ENCODE results near the gene TMEM232.

Gene TMEM232

GRCh38 chr5:110572729-110573128, 153.7 kb downstream of the TMEM232 start:
- Histone ChIP-seq H3K27ac (no peak overlapping the region), H3K9me3 (ENCODE audit: control insufficient read depth, low read length) (no peaks in the 10 kb centered on the region), H3K79me2 (no peaks in the 10 kb centered on the region), H3K4me1 (no peaks in the 10 kb centered on the region), H3K36me3 (ENCODE audit: control insufficient read depth, insufficient read depth, low read length) (no peaks in the 10 kb centered on the region), H3K27me3 (ENCODE audit: control insufficient read depth, insufficient read depth, low read length) (no peaks in the 10 kb centered on the region), H2AFZ (no peak overlapping the region), H3K9ac (no peak overlapping the region), H3K4me2 (ENCODE audit: low read length) (no peak overlapping the region), H3K4me3 (ENCODE audit: low read depth, low read length) (no peak overlapping the region)
- TF ChIP-seq, protein P1, sequence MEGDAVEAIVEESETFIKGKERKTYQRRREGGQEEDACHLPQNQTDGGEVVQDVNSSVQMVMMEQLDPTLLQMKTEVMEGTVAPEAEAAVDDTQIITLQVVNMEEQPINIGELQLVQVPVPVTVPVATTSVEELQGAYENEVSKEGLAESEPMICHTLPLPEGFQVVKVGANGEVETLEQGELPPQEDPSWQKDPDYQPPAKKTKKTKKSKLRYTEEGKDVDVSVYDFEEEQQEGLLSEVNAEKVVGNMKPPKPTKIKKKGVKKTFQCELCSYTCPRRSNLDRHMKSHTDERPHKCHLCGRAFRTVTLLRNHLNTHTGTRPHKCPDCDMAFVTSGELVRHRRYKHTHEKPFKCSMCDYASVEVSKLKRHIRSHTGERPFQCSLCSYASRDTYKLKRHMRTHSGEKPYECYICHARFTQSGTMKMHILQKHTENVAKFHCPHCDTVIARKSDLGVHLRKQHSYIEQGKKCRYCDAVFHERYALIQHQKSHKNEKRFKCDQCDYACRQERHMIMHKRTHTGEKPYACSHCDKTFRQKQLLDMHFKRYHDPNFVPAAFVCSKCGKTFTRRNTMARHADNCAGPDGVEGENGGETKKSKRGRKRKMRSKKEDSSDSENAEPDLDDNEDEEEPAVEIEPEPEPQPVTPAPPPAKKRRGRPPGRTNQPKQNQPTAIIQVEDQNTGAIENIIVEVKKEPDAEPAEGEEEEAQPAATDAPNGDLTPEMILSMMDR (IDR thresholded peaks at IDR 0.05): no peak

DNA sequence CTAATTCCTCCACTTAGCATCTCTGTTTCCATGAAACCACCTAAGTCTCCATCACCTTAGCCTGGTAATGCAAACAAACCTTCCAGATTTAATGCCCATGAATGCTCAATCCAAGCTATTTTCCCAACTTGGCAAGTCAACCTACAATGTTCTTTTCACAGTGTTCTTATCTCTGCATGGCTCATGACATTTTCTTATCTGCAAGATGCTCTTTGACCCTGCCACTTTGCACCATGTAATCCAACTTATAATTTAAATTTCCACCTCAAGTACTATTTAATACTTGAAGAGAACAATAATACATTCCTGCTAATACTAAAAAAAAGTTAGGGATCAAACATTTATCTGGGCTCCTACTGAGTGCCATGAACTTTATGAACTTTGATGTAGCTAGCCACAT, 164.3 kb downstream of the TMEM232 start:
- TF ChIP-seq, protein P1 (IDR thresholded peaks at IDR 0.05): no peak
- H3K36me3 ChIP-seq (ENCODE audit: control insufficient read depth, insufficient read depth, low read length): no peaks in the 10 kb centered on the region
- no peak overlapping the region for H3K9ac ChIP-seq
- H3K4me2 ChIP-seq (ENCODE audit: low read length): no peak overlapping the region
- no peak overlapping the region for H2AFZ ChIP-seq
- H3K27me3 ChIP-seq (ENCODE audit: control insufficient read depth, insufficient read depth, low read length): no peaks in the 10 kb centered on the region
- H3K27ac ChIP-seq: no peak overlapping the region
- H3K79me2 ChIP-seq: no peaks in the 10 kb centered on the region
- H3K9me3 ChIP-seq (ENCODE audit: control insufficient read depth, low read length): no peaks in the 10 kb centered on the region
- H3K4me3 ChIP-seq (ENCODE audit: low read depth, low read length): no peak overlapping the region
- H3K4me1 ChIP-seq: no peaks in the 10 kb centered on the region

DNA sequence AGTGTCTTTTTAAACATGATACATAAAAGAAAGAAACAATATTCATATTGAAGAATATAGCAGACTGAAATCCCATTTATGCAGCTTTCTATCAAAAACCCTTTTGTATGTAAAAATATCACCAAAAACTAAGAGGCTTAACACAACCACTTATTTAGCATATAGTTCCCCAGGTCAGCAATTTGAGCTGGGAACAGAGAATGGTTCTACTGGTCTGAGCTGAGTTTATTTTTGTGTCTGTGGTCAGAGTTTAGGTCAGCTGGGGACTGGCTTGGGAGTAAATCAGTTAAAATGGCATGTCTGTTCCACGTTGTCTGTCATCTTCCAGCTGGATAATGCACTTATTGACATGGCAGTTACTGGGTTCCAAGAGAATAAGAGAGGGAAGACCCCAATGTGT, 165.0 kb downstream of the TMEM232 start:
- Histone ChIP-seq H2AFZ (no peak overlapping the region), H3K36me3 (ENCODE audit: control insufficient read depth, insufficient read depth, low read length) (no peaks in the 10 kb centered on the region), H3K4me3 (ENCODE audit: low read depth, low read length) (no peak overlapping the region), H3K27ac (no peak overlapping the region), H3K9me3 (ENCODE audit: control insufficient read depth, low read length) (no peaks in the 10 kb centered on the region), H3K4me2 (ENCODE audit: low read length) (no peak overlapping the region), H3K79me2 (no peaks in the 10 kb centered on the region), H3K4me1 (no peaks in the 10 kb centered on the region), H3K9ac (no peak overlapping the region), H3K27me3 (ENCODE audit: control insufficient read depth, insufficient read depth, low read length) (no peaks in the 10 kb centered on the region)
- TF ChIP-seq, protein P1 (IDR thresholded peaks at IDR 0.05): no peak

DNA sequence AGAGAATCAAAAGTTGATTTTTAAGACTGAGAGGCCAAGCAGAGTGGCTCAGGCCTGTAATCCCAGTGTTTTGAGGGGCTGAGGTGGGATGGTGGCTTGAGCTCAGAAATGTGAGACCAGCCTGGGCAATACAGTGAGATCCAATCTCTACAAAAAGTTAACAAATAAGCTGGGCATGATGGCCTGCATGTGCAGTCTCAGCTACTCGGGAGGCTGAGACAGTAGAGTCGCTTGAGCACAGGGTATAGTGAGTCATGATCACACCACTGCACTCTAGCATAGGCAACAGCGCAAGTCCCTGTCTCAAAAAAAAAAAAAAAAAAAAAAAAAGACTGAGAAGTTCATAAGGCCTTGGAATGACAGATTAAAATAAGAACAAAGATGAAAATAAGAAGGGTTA, 177.2 kb downstream of the TMEM232 start:
- Histone ChIP-seq H3K27ac (no peak overlapping the region), H3K36me3 (ENCODE audit: control insufficient read depth, insufficient read depth, low read length) (no peaks in the 10 kb centered on the region), H3K9ac (no peak overlapping the region), H3K4me1 (no peaks in the 10 kb centered on the region), H3K27me3 (ENCODE audit: control insufficient read depth, insufficient read depth, low read length) (no peaks in the 10 kb centered on the region), H3K9me3 (ENCODE audit: control insufficient read depth, low read length) (no peaks in the 10 kb centered on the region), H3K4me2 (ENCODE audit: low read length) (no peak overlapping the region), H3K4me3 (ENCODE audit: low read depth, low read length) (no peak overlapping the region), H2AFZ (no peak overlapping the region), H3K79me2 (no peaks in the 10 kb centered on the region)
- TF ChIP-seq, protein P1 (IDR thresholded peaks at IDR 0.05): no peak

DNA sequence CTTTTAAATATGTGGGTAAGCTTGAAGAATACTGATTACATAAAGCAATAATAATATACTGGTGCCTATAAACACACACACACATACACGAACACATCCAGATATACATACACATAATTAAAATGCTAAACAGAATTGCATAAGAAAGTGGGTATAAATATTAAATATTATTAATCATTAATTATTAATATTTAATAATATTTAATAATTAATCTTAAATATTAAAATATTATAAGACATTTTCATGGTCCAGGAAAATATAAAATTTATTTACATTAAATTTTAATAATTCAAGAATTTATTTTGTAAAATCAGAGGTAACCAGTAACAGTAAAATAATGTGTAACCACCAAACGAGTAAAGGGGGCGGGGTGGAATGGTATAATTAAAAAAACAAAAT, 178.3 kb downstream of the TMEM232 start:
- Histone ChIP-seq H3K4me3 (ENCODE audit: low read depth, low read length) (no peak overlapping the region), H3K9me3 (ENCODE audit: control insufficient read depth, low read length) (no peaks in the 10 kb centered on the region), H3K4me2 (ENCODE audit: low read length) (no peak overlapping the region), H2AFZ (no peak overlapping the region), H3K9ac (no peak overlapping the region), H3K4me1 (no peaks in the 10 kb centered on the region), H3K27ac (no peak overlapping the region), H3K36me3 (ENCODE audit: control insufficient read depth, insufficient read depth, low read length) (no peaks in the 10 kb centered on the region), H3K79me2 (no peaks in the 10 kb centered on the region), H3K27me3 (ENCODE audit: control insufficient read depth, insufficient read depth, low read length) (no peaks in the 10 kb centered on the region)
- TF ChIP-seq, protein P1 (IDR thresholded peaks at IDR 0.05): no peak
